ENCODE results near the gene UBE2Z.

UBE2Z gene

GRCh38 chr17:48907713-48908046 lies 527 bp upstream of the UBE2Z start:
- H3K4me3 ChIP-seq (ENCODE audit: low read depth, low read length), result peak overlapping the region; percentile 94
- H3K36me3 ChIP-seq (ENCODE audit: control insufficient read depth, insufficient read depth, low read length), result peaks cover 11% of the 10 kb centered on the region
- peak overlapping the region; percentile 87 for H3K9ac ChIP-seq (ENCODE audit: low read depth, low read length)
- H3K9me3 ChIP-seq (ENCODE audit: control insufficient read depth, insufficient read depth, low read length), result no peaks in the 10 kb centered on the region
- peaks cover 10% of the 10 kb centered on the region for H3K4me1 ChIP-seq (ENCODE audit: control insufficient read depth, insufficient read depth, low read length)
- H3K27me3 ChIP-seq (ENCODE audit: control insufficient read depth, insufficient read depth, low read length), result no peaks in the 10 kb centered on the region

GRCh38 chr17:48908853-48909394 lies 717 bp downstream of the UBE2Z start:
- Histone ChIP-seq H3K4me3 (ENCODE audit: low read depth, low read length) (peak overlapping the region; percentile 97), H3K4me1 (ENCODE audit: control insufficient read depth, insufficient read depth, low read length) (peaks cover 10% of the 10 kb centered on the region), H3K9ac (ENCODE audit: low read depth, low read length) (peak overlapping the region; percentile 70)

DNA sequence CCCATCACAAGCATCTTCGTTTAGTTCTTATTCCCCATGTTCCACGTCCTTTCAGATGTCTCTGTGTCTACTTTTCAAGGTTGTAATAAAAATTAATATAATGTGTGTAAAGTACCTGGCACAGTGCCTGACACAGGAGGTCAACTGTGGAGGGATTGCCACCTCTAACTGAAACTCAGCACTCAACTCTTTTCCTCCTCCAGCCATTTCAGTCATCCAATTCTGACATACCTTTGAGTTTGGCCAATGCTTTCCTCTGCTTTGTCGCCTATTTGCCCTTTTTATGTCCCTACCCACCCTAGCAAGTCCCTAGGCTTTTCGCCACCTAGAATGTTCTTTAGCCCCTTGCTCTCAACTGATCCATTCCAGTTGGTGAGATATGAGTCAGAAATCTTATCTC lies 1.6 kb downstream of the UBE2Z start:
- Histone ChIP-seq H3K4me1 (ENCODE audit: control insufficient read depth, insufficient read depth, low read length) (peaks cover 10% of the 10 kb centered on the region), H3K4me3 (ENCODE audit: low read depth, low read length) (peak overlapping the region; percentile 97), H3K9me3 (ENCODE audit: control insufficient read depth, insufficient read depth, low read length) (no peaks in the 10 kb centered on the region), H3K36me3 (ENCODE audit: control insufficient read depth, insufficient read depth, low read length) (peaks cover 19% of the 10 kb centered on the region), H3K9ac (ENCODE audit: low read depth, low read length) (no peak overlapping the region), H3K27me3 (ENCODE audit: control insufficient read depth, insufficient read depth, low read length) (no peaks in the 10 kb centered on the region)

More at GRCh38 chr17:48908853-48909394, 717 bp downstream of the UBE2Z start:
- H3K9me3 ChIP-seq (ENCODE audit: control insufficient read depth, insufficient read depth, low read length), result no peaks in the 10 kb centered on the region
- H3K27me3 ChIP-seq (ENCODE audit: control insufficient read depth, insufficient read depth, low read length), result no peaks in the 10 kb centered on the region
- H3K36me3 ChIP-seq (ENCODE audit: control insufficient read depth, insufficient read depth, low read length), result peaks cover 18% of the 10 kb centered on the region

DNA sequence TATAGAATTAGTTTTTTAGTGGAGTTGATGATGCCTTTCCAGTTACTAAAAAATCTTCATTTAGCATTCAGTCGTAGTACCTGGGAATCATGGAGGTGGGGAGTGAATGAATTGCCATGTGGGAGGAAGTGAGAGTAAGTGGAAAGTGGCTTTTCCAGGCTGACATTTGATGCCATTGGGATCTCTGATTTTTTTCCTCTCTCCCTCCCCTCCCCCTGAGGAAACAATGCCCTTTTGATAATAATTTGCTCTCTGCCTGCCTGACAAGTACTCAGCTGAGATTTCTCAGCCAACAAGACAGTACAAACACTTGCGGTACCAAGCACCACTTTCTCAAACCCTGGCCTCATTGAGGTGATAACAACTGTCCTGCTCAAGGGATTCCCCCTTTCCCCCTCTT lies 2.2 kb downstream of the UBE2Z start:
- H3K27me3 ChIP-seq (ENCODE audit: control insufficient read depth, insufficient read depth, low read length), result no peaks in the 10 kb centered on the region
- H3K36me3 ChIP-seq (ENCODE audit: control insufficient read depth, insufficient read depth, low read length), result peaks cover 21% of the 10 kb centered on the region
- peak overlapping the region; percentile 97 for H3K4me3 ChIP-seq (ENCODE audit: low read depth, low read length)
- H3K9ac ChIP-seq (ENCODE audit: low read depth, low read length), result no peak overlapping the region
- H3K4me1 ChIP-seq (ENCODE audit: control insufficient read depth, insufficient read depth, low read length), result peaks cover 10% of the 10 kb centered on the region
- no peaks in the 10 kb centered on the region for H3K9me3 ChIP-seq (ENCODE audit: control insufficient read depth, insufficient read depth, low read length)

GRCh38 chr17:48912476-48912875 lies 4.3 kb downstream of the UBE2Z start:
- H3K36me3 ChIP-seq (ENCODE audit: control insufficient read depth, insufficient read depth, low read length), result peaks cover 28% of the 10 kb centered on the region
- no peak overlapping the region for H3K4me3 ChIP-seq (ENCODE audit: low read depth, low read length)
- no peaks in the 10 kb centered on the region for H3K27me3 ChIP-seq (ENCODE audit: control insufficient read depth, insufficient read depth, low read length)
- peaks cover 10% of the 10 kb centered on the region for H3K4me1 ChIP-seq (ENCODE audit: control insufficient read depth, insufficient read depth, low read length)
- H3K9me3 ChIP-seq (ENCODE audit: control insufficient read depth, insufficient read depth, low read length), result no peaks in the 10 kb centered on the region
- H3K9ac ChIP-seq (ENCODE audit: low read depth, low read length), result no peak overlapping the region

- H3K36me3 ChIP-seq (ENCODE audit: control insufficient read depth, insufficient read depth, low read length), result peaks cover 41% of the 10 kb centered on the region
- no peak overlapping the region for H3K4me3 ChIP-seq (ENCODE audit: low read depth, low read length)
- H3K9ac ChIP-seq (ENCODE audit: low read depth, low read length), result no peak overlapping the region
- H3K4me1 ChIP-seq (ENCODE audit: control insufficient read depth, insufficient read depth, low read length), result no peaks in the 10 kb centered on the region
- no peaks in the 10 kb centered on the region for H3K9me3 ChIP-seq (ENCODE audit: control insufficient read depth, insufficient read depth, low read length)
- no peaks in the 10 kb centered on the region for H3K27me3 ChIP-seq (ENCODE audit: control insufficient read depth, insufficient read depth, low read length)
Observed at GRCh38 chr17:48915459-48916282, 7.5 kb downstream of the UBE2Z start.

DNA sequence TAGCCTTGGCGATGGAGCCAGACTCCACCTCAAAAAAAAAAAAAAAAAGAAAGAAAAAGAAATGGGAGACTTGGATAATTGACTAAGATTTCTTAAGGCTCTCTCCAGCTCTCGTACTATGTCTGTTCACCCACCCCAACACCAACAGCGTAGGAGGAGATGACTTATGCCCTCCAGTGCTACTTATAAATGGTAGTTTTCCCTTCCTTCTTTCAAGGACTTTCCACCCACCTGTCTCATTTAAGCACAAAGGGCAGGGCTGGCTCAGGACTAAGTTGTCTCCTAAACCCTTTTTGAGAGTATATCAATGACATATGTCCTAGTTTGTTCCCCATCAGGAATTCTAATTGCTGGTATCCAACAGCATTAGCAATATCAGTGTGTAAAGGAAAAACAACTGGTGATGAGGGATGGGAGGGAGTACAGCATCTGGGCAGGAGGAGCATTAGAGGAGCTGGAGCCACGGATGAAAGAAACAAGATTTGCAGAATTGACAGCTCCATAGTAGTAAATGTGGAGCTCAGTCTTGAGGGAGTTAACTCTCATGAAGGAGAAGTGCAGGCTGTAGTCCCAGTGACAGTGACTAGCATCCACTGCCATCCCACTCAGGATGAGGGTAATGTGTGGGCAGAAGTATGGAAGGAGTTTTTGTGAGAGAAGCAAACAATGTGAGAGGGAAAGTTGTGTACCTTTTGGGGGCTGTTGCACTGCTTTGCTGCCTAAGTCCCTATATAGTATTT lies 17.2 kb downstream of the UBE2Z start:
- no peak overlapping the region for H3K9ac ChIP-seq (ENCODE audit: low read depth, low read length)
- H3K27me3 ChIP-seq (ENCODE audit: control insufficient read depth, insufficient read depth, low read length), result no peaks in the 10 kb centered on the region
- no peak overlapping the region for H3K4me3 ChIP-seq (ENCODE audit: low read depth, low read length)
- H3K36me3 ChIP-seq (ENCODE audit: control insufficient read depth, insufficient read depth, low read length), result peaks cover 68% of the 10 kb centered on the region
- no peaks in the 10 kb centered on the region for H3K4me1 ChIP-seq (ENCODE audit: control insufficient read depth, insufficient read depth, low read length)
- no peaks in the 10 kb centered on the region for H3K9me3 ChIP-seq (ENCODE audit: control insufficient read depth, insufficient read depth, low read length)

- H3K27me3 ChIP-seq (ENCODE audit: control insufficient read depth, insufficient read depth, low read length), result no peaks in the 10 kb centered on the region
- peaks cover 68% of the 10 kb centered on the region for H3K36me3 ChIP-seq (ENCODE audit: control insufficient read depth, insufficient read depth, low read length)
Observed at GRCh38 chr17:48925991-48926342, 17.8 kb downstream of the UBE2Z start.

DNA sequence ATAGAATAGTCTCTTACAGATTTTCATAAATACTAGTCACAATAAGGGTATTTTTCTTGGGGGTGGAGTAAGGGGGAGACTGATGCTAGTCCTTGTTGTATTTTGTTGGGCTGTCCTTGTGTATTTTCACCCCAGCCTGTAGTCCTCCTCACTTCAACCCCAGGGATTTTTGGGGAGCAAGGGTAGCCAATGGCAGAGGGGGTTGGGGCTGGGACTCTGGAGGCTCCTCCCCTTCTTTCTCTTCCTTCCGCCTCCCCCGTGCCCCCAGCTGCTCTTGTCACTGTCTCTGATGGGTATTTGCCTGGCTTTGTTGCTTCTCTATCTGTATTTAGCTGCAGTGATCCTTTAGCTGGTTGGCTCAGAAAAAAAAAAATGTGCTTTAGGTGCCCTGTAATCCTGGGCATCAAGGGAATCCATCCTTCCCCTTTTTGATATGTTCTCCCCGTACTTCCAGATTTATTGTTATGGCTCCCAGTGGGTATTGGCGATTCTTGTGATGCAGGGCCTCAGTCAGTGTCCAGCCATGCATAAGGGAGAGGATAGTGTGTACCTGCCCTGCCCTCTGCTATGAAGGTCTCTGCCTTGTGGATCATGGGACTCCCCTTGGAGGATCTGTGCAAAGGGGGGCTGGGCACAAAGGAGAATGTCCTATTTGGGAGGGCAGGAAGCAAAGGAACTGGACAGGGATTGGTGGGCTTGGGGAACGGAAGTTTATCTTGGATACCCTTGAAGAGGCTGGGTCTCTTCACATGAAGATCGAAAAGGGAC lies 20.0 kb downstream of the UBE2Z start:
- H3K9ac ChIP-seq (ENCODE audit: low read depth, low read length), result no peak overlapping the region
- H3K36me3 ChIP-seq (ENCODE audit: control insufficient read depth, insufficient read depth, low read length), result peaks cover 67% of the 10 kb centered on the region
- no peaks in the 10 kb centered on the region for H3K4me1 ChIP-seq (ENCODE audit: control insufficient read depth, insufficient read depth, low read length)
- H3K27me3 ChIP-seq (ENCODE audit: control insufficient read depth, insufficient read depth, low read length), result no peaks in the 10 kb centered on the region
- no peak overlapping the region for H3K4me3 ChIP-seq (ENCODE audit: low read depth, low read length)
- no peaks in the 10 kb centered on the region for H3K9me3 ChIP-seq (ENCODE audit: control insufficient read depth, insufficient read depth, low read length)

More at GRCh38 chr17:48925991-48926342, 17.8 kb downstream of the UBE2Z start:
- Histone ChIP-seq H3K9ac (ENCODE audit: low read depth, low read length) (no peak overlapping the region), H3K4me3 (ENCODE audit: low read depth, low read length) (no peak overlapping the region), H3K9me3 (ENCODE audit: control insufficient read depth, insufficient read depth, low read length) (no peaks in the 10 kb centered on the region), H3K4me1 (ENCODE audit: control insufficient read depth, insufficient read depth, low read length) (no peaks in the 10 kb centered on the region)

DNA sequence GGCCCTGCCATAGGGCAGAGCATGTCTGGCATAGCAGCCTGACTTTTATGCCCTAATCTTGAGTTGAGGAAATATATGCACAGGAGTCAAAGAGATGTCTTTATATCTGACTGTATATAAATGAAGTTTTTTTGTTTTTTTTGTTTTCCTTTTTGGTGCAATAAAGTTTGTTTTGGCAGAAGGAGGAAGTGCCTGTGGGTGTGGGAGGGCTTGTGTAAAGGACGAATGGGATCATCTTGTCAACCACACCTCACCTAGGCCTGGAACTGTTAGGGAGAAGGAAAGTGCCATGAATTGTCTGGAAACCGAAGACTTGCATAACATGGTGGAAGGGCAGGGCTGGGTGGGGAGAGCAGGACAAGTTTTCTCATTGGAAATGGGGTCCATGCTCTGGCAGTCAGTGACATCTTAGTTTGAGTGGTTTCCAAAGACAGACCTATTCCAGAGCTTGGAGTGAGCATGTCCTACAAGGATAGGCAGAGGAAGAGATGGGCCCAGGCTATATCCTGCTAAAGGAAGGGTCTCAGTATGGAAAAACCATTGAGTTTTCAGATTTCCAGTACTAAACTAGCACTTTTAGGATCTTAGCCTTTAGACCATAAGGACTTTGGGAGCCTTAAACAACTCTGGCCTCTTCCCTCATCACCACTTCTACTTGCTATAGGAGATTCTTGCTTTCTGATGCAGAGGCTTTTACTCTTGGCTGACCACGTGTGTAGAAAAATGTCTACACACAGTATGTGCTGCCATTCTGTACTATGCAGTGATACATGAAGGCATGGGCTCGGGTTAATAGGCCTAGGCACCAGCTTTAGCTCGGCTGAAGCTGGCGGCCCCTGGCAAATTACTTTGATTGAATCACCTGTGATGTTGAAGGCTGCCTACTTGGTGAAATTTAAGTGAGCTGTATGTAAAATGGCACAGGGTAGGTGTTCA lies 20.9 kb downstream of the UBE2Z start:
- Histone ChIP-seq H3K4me1 (ENCODE audit: control insufficient read depth, insufficient read depth, low read length) (no peaks in the 10 kb centered on the region), H3K9ac (ENCODE audit: low read depth, low read length) (no peak overlapping the region), H3K36me3 (ENCODE audit: control insufficient read depth, insufficient read depth, low read length) (peaks cover 59% of the 10 kb centered on the region), H3K27me3 (ENCODE audit: control insufficient read depth, insufficient read depth, low read length) (no peaks in the 10 kb centered on the region), H3K9me3 (ENCODE audit: control insufficient read depth, insufficient read depth, low read length) (no peaks in the 10 kb centered on the region), H3K4me3 (ENCODE audit: low read depth, low read length) (no peak overlapping the region)

GRCh38 chr17:48929812-48930165 lies 21.6 kb downstream of the UBE2Z start:
- Histone ChIP-seq H3K4me3 (ENCODE audit: low read depth, low read length) (no peak overlapping the region), H3K9me3 (ENCODE audit: control insufficient read depth, insufficient read depth, low read length) (no peaks in the 10 kb centered on the region), H3K9ac (ENCODE audit: low read depth, low read length) (no peak overlapping the region), H3K4me1 (ENCODE audit: control insufficient read depth, insufficient read depth, low read length) (no peaks in the 10 kb centered on the region), H3K27me3 (ENCODE audit: control insufficient read depth, insufficient read depth, low read length) (no peaks in the 10 kb centered on the region), H3K36me3 (ENCODE audit: control insufficient read depth, insufficient read depth, low read length) (peaks cover 56% of the 10 kb centered on the region)
